Memory B cell (primary cell): ENCODE measurements around the gene CEBPG.
A peak's percentile ranks its signal among the peaks of the same experiment; 100 is the strongest.

Experiments used
- ATAC-seq: fragments of 150-1000 bp; cut with Tn5 transposase; 2 replicates; pipeline ENCODE4 v1.10.0; 2021; ENCODE audit warnings: low read depth, mild to moderate bottlenecking, moderate library complexity
- DNase-seq, 2 donors: peaks; one replicate each; pipeline ENCODE4 v3.0.0; 2022; ENCODE audit warnings: low spot score in 2 of 2
- H3K27ac Mint-ChIP-seq: one replicate; pipeline ENCODE4 v1.8.0; 2022; ENCODE audit warnings: mild to moderate bottlenecking, moderate library complexity, mixed read lengths
- H3K27me3 Mint-ChIP-seq: one replicate; pipeline ENCODE4 v1.8.0; 2022; ENCODE audit warnings: mixed read lengths
- H3K36me3 Mint-ChIP-seq: one replicate; pipeline ENCODE4 v1.8.0; 2022; ENCODE audit warnings: mild to moderate bottlenecking, mixed read lengths
- H3K4me1 Mint-ChIP-seq: one replicate; pipeline ENCODE4 v1.8.0; 2022; ENCODE audit warnings: mixed read lengths
- H3K4me3 Mint-ChIP-seq: one replicate; pipeline ENCODE4 v1.8.0; 2022; ENCODE audit warnings: mild to moderate bottlenecking, moderate library complexity, mixed read lengths
- H3K9me3 Mint-ChIP-seq: one replicate; pipeline ENCODE4 v1.8.0; 2022; ENCODE audit warnings: mixed read lengths

The CEBPG gene

DNA sequence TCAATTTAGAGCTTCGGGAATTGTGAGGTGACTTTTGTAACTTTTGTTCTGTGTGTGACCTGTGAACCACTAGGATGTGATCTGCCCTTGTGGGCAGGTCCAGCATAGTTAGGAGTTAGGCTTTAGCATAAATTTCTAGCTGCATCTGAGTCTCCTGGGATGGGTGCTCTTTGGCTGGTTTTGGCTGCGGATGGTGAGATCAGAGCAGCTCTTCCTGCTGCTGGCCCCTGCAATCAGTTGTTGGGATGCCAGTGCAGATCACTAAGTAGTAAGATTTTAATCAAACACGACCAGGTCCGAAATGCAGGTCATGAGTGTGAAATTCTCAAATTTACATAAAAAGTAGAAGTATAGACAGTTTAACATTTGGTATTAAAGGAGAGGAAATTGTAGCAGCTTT, 8.5 kb downstream of the CEBPG start:
- Mint-ChIP-seq H3K27ac (no peak overlapping the region), H3K27me3 (no peaks in the 10 kb centered on the region), H3K4me3 (no peak overlapping the region), H3K4me1 (peaks cover 16% of the 10 kb centered on the region), H3K9me3 (no peaks in the 10 kb centered on the region), H3K36me3 (peaks cover 13% of the 10 kb centered on the region)
- DNase-seq (no peak), ATAC-seq (no peak)

DNA sequence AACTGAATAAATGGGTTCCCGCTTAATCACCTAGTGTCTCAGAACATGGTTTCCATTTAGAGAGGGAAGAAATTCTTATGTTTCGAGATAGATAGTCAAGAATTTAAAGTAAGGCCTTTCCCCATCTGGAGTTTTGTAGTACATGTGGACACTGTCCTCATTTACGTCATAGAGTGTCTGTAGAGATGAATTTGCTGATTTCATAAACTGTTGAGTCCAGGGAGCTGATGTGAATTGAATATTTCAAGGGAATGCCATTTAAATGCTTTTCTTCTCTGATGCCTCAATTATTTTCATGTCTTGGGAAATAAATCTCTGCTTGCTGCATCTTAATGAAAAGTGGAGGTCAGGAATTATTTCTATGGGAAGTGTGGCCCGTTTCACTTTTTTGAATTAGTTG, 9.5 kb downstream of the CEBPG start:
- Mint-ChIP-seq H3K4me3 (no peak overlapping the region), H3K27ac (no peak overlapping the region), H3K9me3 (no peaks in the 10 kb centered on the region), H3K4me1 (peaks cover 12% of the 10 kb centered on the region), H3K27me3 (no peaks in the 10 kb centered on the region), H3K36me3 (peaks cover 16% of the 10 kb centered on the region)
- ATAC-seq (no peak), DNase-seq (no peak)

DNA sequence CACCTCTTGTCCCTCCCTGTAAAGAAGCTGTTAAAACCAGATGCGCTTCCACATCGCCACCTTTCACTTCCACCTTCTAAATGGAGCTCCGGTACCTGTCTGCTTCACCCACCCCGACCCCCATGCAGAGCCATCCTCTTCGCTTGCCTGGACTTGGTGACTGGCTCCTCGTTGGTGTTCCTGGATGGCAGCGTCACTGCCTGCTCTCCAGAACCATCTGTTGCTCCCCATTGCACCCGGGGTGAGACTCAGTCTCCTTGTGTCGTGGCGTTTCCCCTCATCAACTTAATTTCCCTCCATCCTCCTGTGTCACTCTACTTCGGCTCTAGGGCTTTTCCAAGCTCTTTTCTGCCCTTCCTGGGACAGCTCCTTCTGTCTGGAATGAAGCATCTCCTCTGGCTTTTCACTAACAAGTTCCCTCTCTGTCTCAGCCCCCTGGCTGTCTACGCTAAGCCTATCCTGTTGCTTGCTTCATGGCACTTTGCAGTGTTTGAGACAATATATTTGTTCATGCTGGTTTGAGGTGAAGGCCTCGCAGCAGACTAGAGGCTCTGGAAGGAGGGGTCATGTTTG, 10.3 kb downstream of the CEBPG start:
- Mint-ChIP-seq H3K9me3 (no peaks in the 10 kb centered on the region), H3K27me3 (no peaks in the 10 kb centered on the region), H3K4me3 (no peak overlapping the region), H3K4me1 (peaks cover 12% of the 10 kb centered on the region), H3K27ac (no peak overlapping the region), H3K36me3 (peaks cover 16% of the 10 kb centered on the region)
- no peak for DNase-seq
- ATAC-seq, result no peak

DNA sequence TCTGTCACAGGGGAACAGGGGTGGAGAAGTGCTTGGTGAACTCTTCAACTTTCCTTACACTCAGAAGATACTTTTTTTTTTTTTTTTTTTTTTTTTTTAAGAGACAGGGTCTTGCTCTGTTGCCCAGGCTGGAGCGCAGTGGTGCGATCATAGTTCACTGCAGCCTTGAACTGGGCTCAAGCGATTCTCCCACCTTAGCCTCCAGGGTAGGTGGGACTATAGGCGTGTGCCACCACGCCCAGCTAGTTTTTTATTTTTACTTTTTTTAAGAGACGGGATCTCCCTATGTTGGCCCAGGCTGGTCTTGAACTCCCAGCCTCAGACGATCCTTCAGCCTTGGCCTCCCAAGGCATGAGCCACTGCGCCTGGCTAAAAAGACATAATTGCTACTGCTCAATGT, 11.5 kb downstream of the CEBPG start:
- no peak for ATAC-seq
- Mint-ChIP-seq H3K9me3 (no peaks in the 10 kb centered on the region), H3K4me1 (peaks cover 12% of the 10 kb centered on the region), H3K27me3 (no peaks in the 10 kb centered on the region), H3K36me3 (peaks cover 12% of the 10 kb centered on the region), H3K4me3 (no peak overlapping the region), H3K27ac (peak overlapping the region; percentile 45)
- DNase-seq, result no peak

DNA sequence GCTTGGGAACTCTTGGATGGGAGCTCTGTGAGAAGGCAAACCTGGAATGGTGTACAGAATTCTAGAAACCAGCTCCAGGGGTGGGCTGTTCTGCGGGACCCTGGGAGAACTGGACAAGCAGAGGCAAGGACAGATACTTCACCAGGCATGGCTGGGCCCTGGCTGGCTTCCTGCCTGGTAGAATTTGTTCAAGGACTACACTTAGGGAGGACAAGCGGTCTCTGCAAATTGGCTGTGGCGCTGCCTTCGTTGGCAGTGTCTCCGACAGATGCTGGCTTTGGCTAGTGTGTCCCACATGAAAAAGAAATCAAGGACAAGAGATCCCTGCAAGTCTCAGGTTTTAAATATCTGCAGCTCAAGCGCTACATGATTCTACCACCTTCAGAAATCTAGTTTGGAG, 12.4 kb downstream of the CEBPG start:
- no peaks in the 10 kb centered on the region for H3K9me3 Mint-ChIP-seq
- no peak overlapping the region for H3K4me3 Mint-ChIP-seq
- ATAC-seq (no peak), DNase-seq (no peak)
- no peak overlapping the region for H3K27ac Mint-ChIP-seq
- no peaks in the 10 kb centered on the region for H3K27me3 Mint-ChIP-seq
- H3K36me3 Mint-ChIP-seq, result peaks cover 11% of the 10 kb centered on the region
- peaks cover 11% of the 10 kb centered on the region for H3K4me1 Mint-ChIP-seq

DNA sequence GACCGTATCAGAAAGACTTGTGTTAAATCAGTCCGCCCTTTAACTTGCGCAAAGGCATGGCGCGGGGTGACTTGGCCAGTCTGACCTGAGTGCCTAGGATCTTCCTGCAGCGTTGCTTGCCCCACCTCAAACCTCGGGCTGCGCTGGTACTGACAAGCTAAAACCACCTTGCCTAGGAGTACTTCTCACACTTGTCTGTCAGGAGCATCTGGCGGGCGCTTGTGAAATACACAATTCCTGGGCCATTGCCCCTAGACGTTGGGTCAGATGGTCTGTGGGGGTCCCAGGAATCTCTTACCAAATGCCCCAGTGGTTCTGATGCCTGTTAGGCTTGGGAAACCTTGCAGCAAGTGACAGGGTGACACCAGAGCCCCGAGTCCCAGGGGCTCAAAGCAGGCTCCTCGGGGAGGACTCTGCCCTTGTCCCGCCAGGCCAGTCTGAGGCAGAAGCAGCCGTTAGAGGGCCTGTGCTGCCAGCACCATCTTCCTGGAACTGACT, 12.9 kb downstream of the CEBPG start:
- H3K27ac Mint-ChIP-seq, result no peak overlapping the region
- H3K4me1 Mint-ChIP-seq, result peaks cover 8% of the 10 kb centered on the region
- peaks cover 8% of the 10 kb centered on the region for H3K36me3 Mint-ChIP-seq
- H3K9me3 Mint-ChIP-seq, result no peaks in the 10 kb centered on the region
- H3K4me3 Mint-ChIP-seq, result no peak overlapping the region
- ATAC-seq (no peak), DNase-seq (no peak)
- no peaks in the 10 kb centered on the region for H3K27me3 Mint-ChIP-seq

DNA sequence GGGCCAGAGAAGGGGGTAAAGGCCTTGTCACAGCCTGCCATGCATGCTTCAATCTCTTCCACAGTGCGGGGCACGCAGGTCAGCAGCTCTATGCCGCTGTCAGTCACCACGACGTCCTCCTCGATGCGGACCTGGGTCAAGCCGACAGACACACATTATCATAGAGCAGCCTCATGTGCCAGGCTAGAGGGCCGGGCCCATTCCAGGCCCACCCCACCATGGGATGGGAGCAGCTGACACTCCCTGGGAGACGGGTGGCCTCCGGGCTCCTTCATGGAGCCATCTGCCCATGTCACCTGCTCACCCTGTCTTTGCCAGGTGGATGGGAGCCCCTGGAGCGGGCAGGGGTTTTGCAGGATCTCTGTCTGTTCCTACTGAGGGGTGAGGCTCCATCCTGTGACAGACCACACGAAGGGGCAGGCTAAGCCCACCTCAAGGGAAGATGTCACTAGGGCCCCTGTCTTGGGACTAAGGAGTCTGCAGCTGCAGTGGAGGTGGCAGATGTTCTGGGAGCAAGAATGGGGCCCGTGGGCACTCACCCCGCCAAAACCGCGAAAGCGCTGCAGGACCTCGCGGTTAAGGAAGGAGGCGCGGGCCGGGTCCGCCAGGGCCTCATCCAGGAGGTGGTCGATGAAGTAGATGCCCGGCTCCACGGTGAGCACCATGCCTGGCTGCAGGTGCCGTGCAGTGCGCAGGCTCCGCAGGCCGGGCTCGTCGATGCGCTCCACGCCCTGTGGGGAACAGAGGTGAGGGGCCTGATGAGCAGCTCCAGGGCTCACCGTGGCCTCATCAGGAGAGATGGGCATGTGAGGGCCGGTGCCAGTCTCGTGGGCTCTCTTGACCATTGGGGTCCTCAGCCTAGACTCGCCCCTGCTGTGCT, 14.1 kb downstream of the CEBPG start:
- peaks cover 8% of the 10 kb centered on the region for H3K36me3 Mint-ChIP-seq
- DNase-seq, result no peak
- no peak for ATAC-seq
- no peak overlapping the region for H3K4me3 Mint-ChIP-seq
- peaks cover 5% of the 10 kb centered on the region for H3K4me1 Mint-ChIP-seq
- no peaks in the 10 kb centered on the region for H3K27me3 Mint-ChIP-seq
- H3K9me3 Mint-ChIP-seq, result no peaks in the 10 kb centered on the region
- no peak overlapping the region for H3K27ac Mint-ChIP-seq

DNA sequence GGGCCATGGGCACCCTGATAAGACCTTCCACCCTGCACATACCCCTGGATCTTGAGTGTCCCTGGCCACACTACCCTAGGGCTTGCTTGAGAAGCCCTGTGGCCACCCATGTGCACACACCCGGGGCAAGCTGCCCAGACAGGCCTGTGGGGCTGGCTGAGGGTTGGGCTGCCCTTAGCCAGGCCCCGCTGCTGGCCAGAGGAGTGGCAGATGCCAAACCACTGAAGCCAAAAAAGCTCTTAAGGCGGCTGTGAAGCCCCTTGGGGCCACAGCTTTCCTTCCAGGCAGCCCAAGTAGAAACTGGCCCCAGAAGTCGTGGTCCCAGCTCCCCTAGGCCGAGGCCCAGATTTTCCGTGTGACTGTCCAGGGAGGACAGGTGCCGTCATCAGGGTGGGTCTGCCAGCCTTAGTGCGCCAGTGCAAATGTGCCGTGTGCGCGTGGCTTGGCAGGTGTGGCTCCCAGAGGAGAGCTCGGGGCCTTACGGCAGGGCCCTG, 14.8 kb downstream of the CEBPG start:
- H3K36me3 Mint-ChIP-seq, result peaks cover 8% of the 10 kb centered on the region
- ATAC-seq, result no peak
- no peaks in the 10 kb centered on the region for H3K27me3 Mint-ChIP-seq
- no peak overlapping the region for H3K4me3 Mint-ChIP-seq
- DNase-seq, result no peak
- H3K4me1 Mint-ChIP-seq, result peaks cover 5% of the 10 kb centered on the region
- H3K27ac Mint-ChIP-seq, result no peak overlapping the region
- no peaks in the 10 kb centered on the region for H3K9me3 Mint-ChIP-seq

DNA sequence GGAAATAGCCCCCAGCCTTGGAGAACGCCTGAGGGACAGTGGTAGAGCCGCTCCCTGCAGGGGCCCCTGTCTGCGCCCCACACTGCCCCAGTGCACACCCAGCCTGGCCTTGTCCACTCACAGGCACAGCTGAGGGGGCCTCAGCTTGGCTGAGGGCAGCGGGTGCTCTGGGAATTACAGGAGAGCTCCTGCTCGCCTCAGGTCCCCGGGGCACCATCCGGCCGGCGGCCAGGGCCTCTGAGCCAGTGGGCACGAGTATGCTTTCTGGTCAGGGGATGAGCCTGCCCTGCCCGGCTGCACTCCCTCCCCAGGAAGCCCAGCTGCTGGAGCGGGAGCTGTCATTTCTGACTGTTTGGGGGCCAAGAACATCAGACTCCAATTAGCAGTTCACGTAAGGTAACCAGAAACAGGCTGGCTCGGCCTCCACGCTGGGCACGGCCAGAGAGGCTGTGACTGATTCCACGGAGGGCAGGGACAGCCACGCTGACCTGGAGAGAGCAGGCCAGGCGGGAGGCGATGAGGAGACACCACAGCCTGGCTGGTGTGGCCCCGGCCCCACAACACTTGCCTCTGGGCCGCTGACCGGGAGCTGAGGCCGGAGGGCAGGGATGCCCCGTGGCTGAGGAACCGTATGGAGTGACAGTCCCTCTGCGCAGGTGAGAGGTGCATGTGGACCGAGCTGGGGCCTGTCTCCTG, 15.4 kb downstream of the CEBPG start:
- H3K27ac Mint-ChIP-seq, result no peak overlapping the region
- H3K4me3 Mint-ChIP-seq, result no peak overlapping the region
- H3K27me3 Mint-ChIP-seq, result no peaks in the 10 kb centered on the region
- H3K36me3 Mint-ChIP-seq, result peaks cover 5% of the 10 kb centered on the region
- peaks cover 4% of the 10 kb centered on the region for H3K4me1 Mint-ChIP-seq
- H3K9me3 Mint-ChIP-seq, result no peaks in the 10 kb centered on the region
- DNase-seq (no peak), ATAC-seq (no peak)

DNA sequence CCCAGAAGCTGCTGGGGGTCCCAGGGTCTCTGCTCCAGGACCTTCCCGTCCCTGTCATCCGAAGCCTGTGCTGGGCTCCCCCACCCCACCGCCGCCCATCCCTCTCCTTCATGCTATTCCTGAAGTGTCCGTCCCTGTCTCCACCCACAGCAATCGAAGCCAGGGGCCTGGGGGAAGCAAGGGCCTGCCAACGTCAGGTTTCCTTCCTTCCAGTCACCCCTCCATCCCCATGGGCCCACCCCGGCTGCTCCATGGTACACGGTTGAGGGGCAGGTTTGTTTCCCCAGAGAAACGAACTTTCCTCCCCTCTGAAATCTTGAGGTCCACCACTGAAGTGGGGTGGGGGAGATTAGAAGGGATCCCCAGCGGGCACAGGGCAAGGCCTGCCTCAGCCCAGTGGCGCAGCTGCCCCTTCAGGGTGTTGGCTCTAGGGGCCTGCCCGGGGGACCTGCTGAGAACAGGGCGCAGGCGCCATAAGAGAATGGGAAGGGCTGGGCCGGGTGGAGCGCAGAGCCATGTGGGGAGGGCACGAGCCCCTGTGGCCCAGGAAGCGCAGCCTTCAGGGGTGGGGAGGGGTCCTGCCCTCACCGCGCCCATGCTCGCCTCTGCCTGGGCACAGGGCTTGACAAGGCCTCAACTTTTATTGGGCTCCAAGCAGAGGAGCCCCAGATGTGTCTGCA, 16.1 kb downstream of the CEBPG start:
- DNase-seq, result no peak
- Mint-ChIP-seq H3K27me3 (no peaks in the 10 kb centered on the region), H3K9me3 (no peaks in the 10 kb centered on the region), H3K4me1 (no peaks in the 10 kb centered on the region), H3K27ac (no peak overlapping the region), H3K4me3 (no peak overlapping the region), H3K36me3 (peaks cover 4% of the 10 kb centered on the region)
- ATAC-seq, result no peak

DNA sequence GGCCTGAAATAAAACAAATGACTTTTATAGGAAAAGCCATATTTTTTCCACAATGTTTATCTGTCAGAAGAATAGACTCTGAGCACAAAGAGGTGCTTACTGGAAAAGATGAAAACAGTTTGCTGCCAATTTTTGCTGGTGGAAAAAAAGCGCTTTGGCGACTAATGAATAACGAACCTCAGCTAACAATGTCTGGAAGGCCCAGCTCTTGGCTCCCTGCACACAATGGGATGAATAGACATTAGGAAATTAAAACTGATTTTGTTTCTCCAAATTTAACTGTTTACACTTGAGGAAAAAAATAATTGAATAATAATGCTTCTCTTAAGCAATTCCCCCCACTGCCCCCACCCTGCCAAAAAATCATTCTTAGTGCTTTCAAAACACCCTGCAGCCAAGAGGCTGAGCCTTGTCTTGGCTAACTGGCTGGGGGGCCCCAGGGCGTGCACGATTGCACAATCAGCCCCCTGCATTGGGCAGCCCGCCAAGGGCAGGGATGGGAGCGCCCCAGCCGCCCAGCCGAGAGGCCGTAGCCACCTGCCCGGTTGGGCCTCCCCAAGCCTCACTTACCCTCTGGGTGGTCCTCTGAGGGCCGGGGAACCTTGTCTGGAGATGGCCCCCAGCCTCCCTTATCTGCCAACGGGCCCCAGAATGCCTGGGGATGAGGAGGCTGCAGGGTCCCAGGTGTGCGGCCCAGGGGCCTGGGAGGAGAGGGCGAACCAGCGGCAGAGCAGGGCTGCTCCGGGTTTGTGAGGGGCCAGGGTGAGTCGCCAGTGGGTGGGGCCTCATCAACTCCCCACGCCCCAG, 16.8 kb downstream of the CEBPG start:
- DNase-seq (no peak), ATAC-seq (no peak)
- Mint-ChIP-seq H3K27me3 (no peaks in the 10 kb centered on the region), H3K4me3 (no peak overlapping the region), H3K4me1 (no peaks in the 10 kb centered on the region), H3K36me3 (peaks cover 4% of the 10 kb centered on the region), H3K27ac (no peak overlapping the region), H3K9me3 (no peaks in the 10 kb centered on the region)

DNA sequence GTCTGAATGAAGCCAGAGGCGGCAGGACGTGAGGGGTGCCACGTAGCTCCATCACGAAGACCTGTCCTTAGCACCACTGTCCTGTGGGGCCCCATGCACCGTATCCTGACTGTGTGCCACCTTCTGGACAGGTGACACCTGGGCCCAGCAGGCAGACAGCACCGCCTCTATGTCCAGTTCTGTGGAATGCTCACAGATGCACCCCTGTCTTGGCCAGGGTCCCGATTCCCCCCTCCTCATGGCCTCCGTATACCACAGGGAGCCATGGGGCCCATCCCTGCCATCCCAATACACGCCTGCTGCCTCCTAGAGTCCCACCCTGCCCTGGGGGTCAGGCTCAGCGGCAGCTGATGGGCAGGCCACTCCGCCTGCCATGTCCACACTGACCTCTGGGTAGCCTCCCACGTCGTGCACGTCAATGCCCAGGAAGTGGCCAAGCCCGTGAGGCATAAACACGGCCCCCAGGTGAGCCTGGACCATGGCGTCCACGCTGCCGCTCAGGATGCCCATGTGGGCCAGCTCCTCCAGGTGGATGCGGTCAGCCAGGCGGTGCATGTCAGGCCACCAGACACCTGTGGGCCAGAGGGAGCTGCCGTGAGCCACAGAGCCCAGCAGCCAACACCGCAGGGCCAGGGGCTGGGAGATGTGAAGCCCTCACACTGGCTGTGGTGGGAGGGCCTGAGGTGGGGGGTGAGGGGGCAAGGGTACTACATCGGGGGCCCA, 17.6 kb downstream of the CEBPG start:
- H3K36me3 Mint-ChIP-seq, result peaks cover 4% of the 10 kb centered on the region
- ATAC-seq, result no peak

More for the DNA sequence above, 17.6 kb downstream of the CEBPG start:
- no peak overlapping the region for H3K27ac Mint-ChIP-seq
- no peaks in the 10 kb centered on the region for H3K9me3 Mint-ChIP-seq
- H3K4me1 Mint-ChIP-seq, result no peaks in the 10 kb centered on the region
- H3K27me3 Mint-ChIP-seq, result no peaks in the 10 kb centered on the region
- DNase-seq, result no peak
- no peak overlapping the region for H3K4me3 Mint-ChIP-seq
